GM12878 (cell line): ENCODE data around the gene PPP1R36. TPM values are rescaled to one million over a fixed set of nuclear protein-coding genes. Genes with fewer than 3 reads are reported as not detected.

Source experiments
- ATAC-seq: fragments of 200-7000 bp; cut with Tn5 transposase; 3 replicates; pipeline ENCODE4 v1.9.1; 2020; ENCODE audit warnings: mild to moderate bottlenecking, moderate library complexity
- BruUV-seq: library from RNA; stranded (reverse); fragments of 400-500 nt; replicated peaks from 2 replicates; lab custom pipeline; 2021; lab: Mats Ljungman, UMichigan
- CTCF ChIA-PET: fragments of 300-600 bp; sonication (Branson Sonifier 250); formaldehyde crosslinking; extraction: SDS; loops from one replicate; lab custom pipeline; 2021; ENCODE audit warnings: inconsistent platforms; lab: Yijun Ruan, JAX
- POLR2A ChIA-PET: fragments of 350-600 bp; formaldehyde crosslinking; extraction: SDS; loops from one replicate; lab custom pipeline; 2021; ENCODE audit warnings: inconsistent platforms; lab: Charles Lee
- RAD21 ChIA-PET: fragments of 300-600 bp; sonication (Branson Sonifier 250); formaldehyde crosslinking; loops from one replicate; lab custom pipeline; 2023; ENCODE audit warnings: antibody characterized with exemption; ENCODE audit not compliant: unreplicated experiment; lab: Charles Lee
- SMC1A ChIA-PET: fragments of 300-600 bp; sonication (Branson Sonifier 250); formaldehyde crosslinking; loops from one replicate; lab custom pipeline; 2023; ENCODE audit not compliant: unreplicated experiment, uncharacterized antibody; lab: Charles Lee
- DNase-seq: peaks from one replicate; pipeline ENCODE4 v3.0.0-alpha.2; 2011; ENCODE audit warnings: low read depth, low spot score
- FAIRE-seq: peaks from 3 replicates; lab custom pipeline; 2011; peaks lifted over from hg19 to GRCh38; lab: Jason Lieb, UNC
- H2AFZ ChIP-seq: 2 replicates; pipeline ENCODE4 v1.6.0; 2011; ENCODE audit warnings: low read depth, low read length, control low read depth; ENCODE audit not compliant: control insufficient read depth
- H3K27ac ChIP-seq: 2 replicates; pipeline ENCODE4 v1.5.1; 2011; ENCODE audit warnings: control low read depth; ENCODE audit not compliant: control insufficient read depth, insufficient read depth
- H3K27me3 ChIP-seq, 2 experiments: replicated peaks in 1 of 2; 2 replicates each; pipeline versions ENCODE4 v1.6.0 to v1.6.1; 2011; ENCODE audit warnings: low read length in 1 of 2; ENCODE audit not compliant: control insufficient read depth in 2 of 2, insufficient read depth in 2 of 2
- H3K36me3 ChIP-seq, 2 experiments: 2 replicates each; pipeline ENCODE4 v1.5.1; 2011; ENCODE audit warnings: low read length in 1 of 2; ENCODE audit not compliant: control insufficient read depth in 2 of 2, insufficient read depth in 2 of 2
- H3K4me1 ChIP-seq: 2 replicates; pipeline ENCODE4 v1.6.1; 2011; ENCODE audit warnings: mild to moderate bottlenecking, low read length, moderate library complexity, mixed read lengths; ENCODE audit not compliant: control insufficient read depth, insufficient read depth
- H3K4me2 ChIP-seq: 2 replicates; pipeline ENCODE4 v1.6.0; 2011; ENCODE audit warnings: control low read depth; ENCODE audit not compliant: control insufficient read depth, insufficient read depth
- H3K4me3 ChIP-seq: fragments of 200-600 bp; sonication (generic); 2 replicates; pipeline ENCODE4 v1.5.1; 2016
- H3K79me2 ChIP-seq: 2 replicates; pipeline ENCODE4 v1.6.0; 2011; ENCODE audit warnings: low read length; ENCODE audit not compliant: control insufficient read depth, insufficient read depth
- H3K9ac ChIP-seq: 2 replicates; pipeline ENCODE4 v1.8.0; 2011; ENCODE audit warnings: low read length, control low read depth, mixed read lengths; ENCODE audit not compliant: control insufficient read depth, insufficient read depth
- H3K9me3 ChIP-seq: replicated peaks from 3 replicates; pipeline ENCODE4 v1.5.1; 2011; ENCODE audit warnings: mild to moderate bottlenecking, low read length; ENCODE audit not compliant: control insufficient read depth, insufficient read depth
- H4K20me1 ChIP-seq: 2 replicates; pipeline ENCODE4 v1.6.0; 2011; ENCODE audit not compliant: control insufficient read depth, insufficient read depth
- ATF2 ChIP-seq: IDR thresholded peaks from 2 replicates; pipeline ENCODE4 v1.6.1; 2012; ENCODE audit warnings: low read length, inconsistent platforms
- ATF7 ChIP-seq: fragments of 450-650 bp; IDR thresholded peaks from 2 replicates; pipeline ENCODE4 v1.6.1; 2016; ENCODE audit warnings: low read depth, mild to moderate bottlenecking
- BCL11A ChIP-seq: IDR thresholded peaks from 2 replicates; pipeline ENCODE4 v1.6.1; 2011; ENCODE audit warnings: low read depth, low read length
- CREB1 ChIP-seq: IDR thresholded peaks from 2 replicates; pipeline ENCODE4 v1.6.1; 2012; ENCODE audit warnings: low read depth, mild to moderate bottlenecking, inconsistent platforms
- CREM ChIP-seq: IDR thresholded peaks from 2 replicates; pipeline ENCODE4 v1.6.1; 2014; ENCODE audit warnings: antibody characterized with exemption, low read depth
- DPF2 ChIP-seq: fragments of 450-650 bp; IDR thresholded peaks from 2 replicates; pipeline ENCODE4 v1.6.1; 2017; ENCODE audit warnings: mild to moderate bottlenecking
- EED ChIP-seq: sonication (generic); IDR thresholded peaks from 2 replicates; pipeline ENCODE4 v1.6.1; 2016; ENCODE audit warnings: antibody characterized with exemption, low read depth
- EP300 ChIP-seq, 2 experiments: fragments of 150-350 bp in 1 of 2; IDR thresholded peaks; 2 replicates each; pipeline ENCODE4 v1.6.1; 2011 to 2012; ENCODE audit warnings: low read depth in 2 of 2, low read length in 2 of 2, borderline replicate concordance in 1 of 2, improper control_type of control experiment in 1 of 2, inconsistent platforms in 1 of 2; ENCODE audit not compliant: control insufficient read depth in 1 of 2
- ETV6 ChIP-seq, 2 experiments: fragments of 450-650 bp in 1 of 2; IDR thresholded peaks in 1 of 2; conservative IDR thresholded peaks in 1 of 2; 2 replicates each; pipeline ENCODE4 v1.6.1; 2014; ENCODE audit warnings: antibody characterized with exemption in 1 of 2, borderline replicate concordance in 1 of 2, low read depth in 1 of 2, mild to moderate bottlenecking in 1 of 2, moderate library complexity in 1 of 2
- GATAD2B ChIP-seq: fragments of 450-650 bp; conservative IDR thresholded peaks from 2 replicates; pipeline ENCODE4 v1.6.1; 2017; ENCODE audit warnings: low read depth, mild to moderate bottlenecking, moderate library complexity
- IRF4 ChIP-seq: IDR thresholded peaks from 2 replicates; pipeline ENCODE4 v1.6.1; 2011; ENCODE audit warnings: low read depth, low read length
- JUNB ChIP-seq: IDR thresholded peaks from 2 replicates; pipeline ENCODE4 v1.6.1; 2016; ENCODE audit warnings: antibody characterized with exemption, mild to moderate bottlenecking
- MEF2B ChIP-seq: fragments of 450-650 bp; IDR thresholded peaks from 2 replicates; pipeline ENCODE4 v1.6.1; 2018; ENCODE audit warnings: mild to moderate bottlenecking, moderate library complexity; ENCODE audit not compliant: partially characterized antibody, poor library complexity, severe bottlenecking
- MXI1 ChIP-seq: fragments of 150-350 bp; IDR thresholded peaks from 2 replicates; pipeline ENCODE4 v1.6.1; 2011; ENCODE audit warnings: low read depth, mild to moderate bottlenecking, inconsistent platforms, low read length, improper control_type of control experiment
- MYC ChIP-seq: IDR thresholded peaks from 2 replicates; pipeline ENCODE4 v1.6.1; 2011; ENCODE audit warnings: mild to moderate bottlenecking, low read length, moderate library complexity, inconsistent platforms; ENCODE audit not compliant: insufficient read depth, insufficient replicate concordance, insufficient read length, severe bottlenecking
- RAD21 ChIP-seq: IDR thresholded peaks from 2 replicates; pipeline ENCODE4 v1.6.1; 2011; ENCODE audit warnings: mild to moderate bottlenecking, low read depth, low read length, moderate library complexity; ENCODE audit not compliant: insufficient read depth
- RUNX3 ChIP-seq: IDR thresholded peaks from 2 replicates; pipeline ENCODE4 v1.6.1; 2012; ENCODE audit warnings: low read length, inconsistent platforms
- SPI1 ChIP-seq: IDR thresholded peaks from 2 replicates; pipeline ENCODE4 v1.6.1; 2011; ENCODE audit warnings: low read depth, mild to moderate bottlenecking, low read length, moderate library complexity, borderline replicate concordance; ENCODE audit not compliant: insufficient read depth
- ZZZ3 ChIP-seq: IDR thresholded peaks from 2 replicates; pipeline ENCODE4 v1.6.1; 2011; ENCODE audit warnings: low read depth; ENCODE audit not compliant: control insufficient read depth, insufficient read length
- WGBS: methylation state at CpG from one replicate; pipeline ENCODE4 v1.1.6; 2016; ENCODE audit warnings: low lambda C conversion rate; ENCODE audit not compliant: insufficient replicate concordance, insufficient coverage; ENCODE audit errors: missing lambda C conversion rate; 5-methylcytosine and 5-hydroxymethylcytosine counted together
- in situ Hi-C: fragments of 300-500 bp; cut with MboI; formaldehyde crosslinking; loops from 9 replicates; pipeline ENCODE4 v1.14.3; 2018; ENCODE audit warnings: mixed read lengths
- intact Hi-C: fragments of 100-400 bp; cut with micrococcal nuclease; formaldehyde crosslinking; loops from one replicate; pipeline ENCODE4 v1.14.2; 2022; ENCODE audit not compliant: unreplicated experiment
- polyA plus RNA-seq, 11 experiments: library from polyadenylated mRNA; depleted of rRNA in 4 of 11; unstranded in 6 of 11; stranded (reverse) in 5 of 11; fragments of >200 nt; fragmentation: Nextera tagmentation in 4 of 11; fragmentation: Illumina TruSeq in 1 of 11; extraction: Ambion mirVana in 4 of 11; extraction: Trizol in 1 of 11; gene quantifications; 1 replicate in 1 of 11; 2 replicates in 10 of 11; pipeline versions ENCODE4 v1.2.1 to v1.2.3, GENCODE V29; 2011 to 2016; ENCODE audit warnings: inconsistent platforms in 2 of 11, missing spikeins in 2 of 11, low read depth in 1 of 11
- total RNA-seq, 4 experiments: library from RNA; depleted of rRNA in 3 of 4; stranded (reverse); fragments of >200 nt in 3 of 4; fragmentation: Illumina TruSeq in 1 of 4; extraction: Trizol in 1 of 4; gene quantifications; 2 replicates each; pipeline versions ENCODE4 v1.2.1 to v1.2.3, GENCODE V29; 2013 to 2021
- TF ChIP-seq, protein P1 (sequence below): fragments of 450-650 bp; IDR thresholded peaks from 2 replicates; pipeline ENCODE4 v1.6.1; 2018; ENCODE audit warnings: borderline replicate concordance, mild to moderate bottlenecking; ENCODE audit not compliant: partially characterized antibody

The PPP1R36 gene
- total and polyA plus RNA-seq, 10 of the 15 experiments (the other 5 are each of a cell fraction or from before 2014, with no cell fraction given), result 0.12 to 0.13 TPM; not detected in 8

DNA sequence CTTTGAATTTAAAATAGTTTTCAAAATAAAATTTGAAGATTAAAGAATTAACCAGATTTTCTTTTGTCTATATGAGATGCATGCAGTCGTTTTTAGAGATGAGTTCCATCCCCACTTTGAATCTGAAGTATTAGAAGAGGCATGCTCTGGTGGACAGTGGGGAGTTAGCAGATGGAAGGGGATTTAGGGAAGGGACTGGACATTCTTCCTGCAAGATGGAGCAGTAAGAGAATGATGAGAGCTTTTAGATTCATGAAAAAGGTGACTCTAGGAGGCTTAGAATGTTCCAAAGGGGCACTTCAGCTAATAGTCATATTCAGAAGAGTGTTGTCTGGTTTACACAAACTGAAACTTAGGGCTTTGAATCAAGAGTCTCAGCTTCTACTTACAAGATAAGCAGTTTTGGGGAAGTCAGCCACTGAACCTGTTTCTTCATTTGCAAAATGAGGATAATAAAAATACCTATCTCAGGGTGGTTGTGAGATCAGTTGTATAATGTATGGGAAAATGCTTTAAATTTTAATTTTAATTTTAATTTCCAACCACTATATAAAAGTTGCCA, 41.5 kb upstream of the PPP1R36 start:
- intact Hi-C loops, result loop anchor here (2.0 to 5.0 kb wide), 3 partner anchors 63 to 171 kb away; no protein-coding TSS in a partner anchor
- H3K36me3 ChIP-seq, result peaks cover 0 to 11% of the 10 kb centered on the region in 2 experiments; a peak in 3 of 4 replicates
- peak overlapping the region; percentile 45 for H3K9ac ChIP-seq
- no peaks in the 10 kb centered on the region for H3K9me3 ChIP-seq
- H3K4me1 ChIP-seq, result peaks cover 22% of the 10 kb centered on the region
- ChIA-PET CTCF (interaction anchor here (1.5 to 6.3 kb wide), 8 partner anchors 12 to 164 kb away, joined by 4 to 63 read pairs (median 24); no protein-coding TSS in a partner anchor), RAD21 (interaction anchor here (0.9 to 4.2 kb wide), 8 partner anchors 10 to 129 kb away, joined by 3 to 19 read pairs (median 4); partner anchors contain the start of gene MTHFD1), POLR2A (interaction anchor here (0.5 to 1.0 kb wide), 5 partner anchors 11 to 149 kb away, joined by 3 to 8 read pairs (median 3); no protein-coding TSS in a partner anchor), SMC1A (interaction anchor here (0.9 to 5.0 kb wide), 13 partner anchors 11 to 165 kb away, joined by 3 to 40 read pairs (median 7); partner anchors contain the start of genes AKAP5 and MTHFD1)
- peak overlapping the region; percentile 91 for H3K4me3 ChIP-seq
- 3% methylated on average over 1 of the region's 1 CpG for WGBS
- in situ Hi-C loops, result no loop called here
- H3K79me2 ChIP-seq, result peaks cover 96% of the 10 kb centered on the region
- no peak overlapping the region for H2AFZ ChIP-seq
- H3K27ac ChIP-seq, result peak overlapping the region; percentile 98
- no peaks in the 10 kb centered on the region for H3K27me3 ChIP-seq
- peaks cover 5% of the 10 kb centered on the region for H4K20me1 ChIP-seq
- FAIRE-seq (peak; percentile 83), ATAC-seq (peak; percentile 14), DNase-seq (peak; percentile 64)
- peak overlapping the region; percentile 93 for H3K4me2 ChIP-seq
- no TSS peak for BruUV-seq
- TF ChIP-seq DPF2, result peak; percentile 67
- no peak for TF ChIP-seq CREB1
- peak; percentile 66; the same call in 1 of the 2 replicates for TF ChIP-seq ATF2
- TF ChIP-seq ATF7, result no peak
- TF ChIP-seq IRF4, result peak; percentile 91
- TF ChIP-seq, protein P1, sequence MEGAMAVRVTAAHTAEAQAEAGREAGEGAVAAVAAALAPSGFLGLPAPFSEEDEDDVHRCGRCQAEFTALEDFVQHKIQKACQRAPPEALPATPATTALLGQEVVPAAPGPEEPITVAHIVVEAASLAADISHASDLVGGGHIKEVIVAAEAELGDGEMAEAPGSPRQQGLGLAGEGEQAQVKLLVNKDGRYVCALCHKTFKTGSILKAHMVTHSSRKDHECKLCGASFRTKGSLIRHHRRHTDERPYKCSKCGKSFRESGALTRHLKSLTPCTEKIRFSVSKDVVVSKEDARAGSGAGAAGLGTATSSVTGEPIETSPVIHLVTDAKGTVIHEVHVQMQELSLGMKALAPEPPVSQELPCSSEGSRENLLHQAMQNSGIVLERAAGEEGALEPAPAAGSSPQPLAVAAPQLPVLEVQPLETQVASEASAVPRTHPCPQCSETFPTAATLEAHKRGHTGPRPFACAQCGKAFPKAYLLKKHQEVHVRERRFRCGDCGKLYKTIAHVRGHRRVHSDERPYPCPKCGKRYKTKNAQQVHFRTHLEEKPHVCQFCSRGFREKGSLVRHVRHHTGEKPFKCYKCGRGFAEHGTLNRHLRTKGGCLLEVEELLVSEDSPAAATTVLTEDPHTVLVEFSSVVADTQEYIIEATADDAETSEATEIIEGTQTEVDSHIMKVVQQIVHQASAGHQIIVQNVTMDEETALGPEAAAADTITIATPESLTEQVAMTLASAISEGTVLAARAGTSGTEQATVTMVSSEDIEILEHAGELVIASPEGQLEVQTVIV, result no peak
- TF ChIP-seq MEF2B, result no peak
- peak; percentile 65; the same call in 1 of the 2 replicates for TF ChIP-seq BCL11A
- TF ChIP-seq MYC, result no peak
- peak in 1 of 2 experiments; percentile 22; a peak in 1 of 4 replicates for TF ChIP-seq ETV6 (conservative IDR thresholded peaks at IDR 0.05 in 1 of 2, IDR thresholded peaks at IDR 0.05 in 1 of 2; ENCODE audit: borderline replicate concordance in 1 of 2, low read depth in 1 of 2)
- TF ChIP-seq RAD21, result no peak
- peak; percentile 33; the same call in 1 of the 2 replicates for TF ChIP-seq EED
- TF ChIP-seq CREM, result 0 out of 2 replicates have a peak, but pooled peaks have one; percentile 18
- 0 out of 4 replicates have a peak, but pooled peaks of 1 of the 2 experiments have one; percentile 64 for TF ChIP-seq EP300 (IDR thresholded peaks at IDR 0.05; ENCODE audit: borderline replicate concordance in 1 of 2, control insufficient read depth in 1 of 2, low read depth in 2 of 2, low read length in 2 of 2)
- no peak for TF ChIP-seq ZZZ3
- TF ChIP-seq MXI1, result 0 out of 2 replicates have a peak, but pooled peaks have one; percentile 8
- TF ChIP-seq GATAD2B, result no peak
- peak; percentile 95 for TF ChIP-seq JUNB
- peak; percentile 38; the same call in 1 of the 2 replicates for TF ChIP-seq RUNX3
- peak; percentile 77 for TF ChIP-seq SPI1
